NCI-H524 (cell line): ENCODE data around the gene DUS1L.
A peak's percentile ranks its signal among the peaks of the same experiment; 100 is the strongest.

Source experiments
- DNase-seq, 2 experiments: peaks; one replicate each; lab custom pipeline; 2025; lab: John Stamatoyannopoulos, UW

The DUS1L gene

DNA sequence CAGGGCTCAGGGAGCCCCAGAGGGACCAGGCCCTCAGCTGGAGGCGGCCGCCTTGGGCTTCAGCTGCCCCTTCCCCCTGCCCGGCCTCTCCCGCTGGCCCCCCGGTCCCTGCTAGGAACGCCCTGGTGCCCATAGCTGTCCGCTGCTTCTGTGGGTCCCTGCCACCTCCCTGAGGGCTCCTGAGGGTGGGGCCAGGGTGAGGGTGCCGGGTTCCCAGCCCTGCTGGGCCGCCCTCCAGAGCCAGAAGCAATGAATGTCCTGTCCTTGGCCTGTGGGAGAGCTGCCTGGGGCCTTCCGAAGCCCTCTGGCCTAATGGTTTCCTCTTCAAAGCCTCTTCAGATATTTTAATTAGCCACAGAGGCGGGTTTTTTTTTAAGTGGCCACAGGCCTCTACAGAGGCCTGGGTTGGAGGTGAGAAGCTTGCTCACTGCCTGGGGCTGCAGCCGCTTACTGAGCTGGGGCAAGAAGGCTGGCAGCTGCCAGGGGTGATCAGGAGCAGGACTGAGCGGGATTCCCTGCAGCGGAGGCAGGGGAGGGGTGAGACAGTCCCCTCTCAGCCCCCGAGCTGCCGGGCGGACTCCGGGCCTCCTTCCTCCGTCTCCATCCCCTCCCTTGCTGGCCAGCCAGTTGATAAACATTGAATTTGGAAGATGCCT lies 52.8 kb downstream of the DUS1L start:
- DNase-seq, result peak; percentile 37 to 46

DNA sequence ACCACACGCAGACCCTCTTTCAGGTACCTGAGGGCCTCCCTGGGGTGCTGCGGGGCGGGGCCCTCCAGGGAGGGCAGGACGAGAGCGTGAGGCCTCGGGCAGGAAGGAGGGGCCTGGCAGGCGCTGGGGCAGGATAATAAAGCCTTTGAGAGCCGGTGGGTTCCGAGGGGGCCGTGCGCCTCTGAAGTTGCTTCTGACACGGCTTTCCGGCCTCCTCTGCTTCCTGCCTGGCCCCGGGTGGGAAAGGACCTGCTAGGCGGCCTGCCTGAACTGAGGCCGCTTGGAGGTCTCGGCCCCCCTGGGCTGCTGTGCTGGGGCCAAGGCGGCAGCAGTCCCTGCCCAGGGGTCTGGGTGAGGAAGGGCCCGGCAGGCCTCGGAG lies 53.4 kb downstream of the DUS1L start:
- DNase-seq, result no peak

DNA sequence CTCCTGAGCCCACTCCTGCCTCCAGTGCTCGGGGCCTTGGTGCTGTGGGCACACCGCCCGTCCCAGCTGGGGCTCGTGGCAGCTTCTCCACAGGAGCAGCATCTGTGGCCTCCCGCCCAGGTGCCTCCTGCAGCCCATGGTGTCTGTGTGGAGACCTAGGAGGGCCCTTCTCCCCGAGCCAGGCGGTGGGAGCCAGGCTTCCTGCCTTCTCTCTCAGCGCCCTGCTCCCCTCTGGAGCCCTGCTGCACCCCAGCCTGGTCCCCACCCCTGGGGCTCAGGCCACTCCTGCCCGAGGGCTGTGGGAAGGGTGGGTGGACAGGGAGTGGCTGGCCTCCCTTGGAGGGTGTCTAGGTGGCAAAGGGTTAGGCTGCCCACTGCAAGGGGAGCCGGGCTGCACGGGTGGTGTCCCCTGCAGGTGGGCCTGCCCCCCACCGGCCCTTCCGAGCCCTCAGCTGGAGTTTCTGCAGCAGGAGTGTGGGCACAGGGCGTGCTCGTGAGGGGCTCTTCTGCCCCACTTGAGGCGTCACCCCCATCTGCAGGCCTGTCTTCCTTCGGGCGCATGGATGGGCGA lies 53.9 kb downstream of the DUS1L start:
- no peak for DNase-seq

DNA sequence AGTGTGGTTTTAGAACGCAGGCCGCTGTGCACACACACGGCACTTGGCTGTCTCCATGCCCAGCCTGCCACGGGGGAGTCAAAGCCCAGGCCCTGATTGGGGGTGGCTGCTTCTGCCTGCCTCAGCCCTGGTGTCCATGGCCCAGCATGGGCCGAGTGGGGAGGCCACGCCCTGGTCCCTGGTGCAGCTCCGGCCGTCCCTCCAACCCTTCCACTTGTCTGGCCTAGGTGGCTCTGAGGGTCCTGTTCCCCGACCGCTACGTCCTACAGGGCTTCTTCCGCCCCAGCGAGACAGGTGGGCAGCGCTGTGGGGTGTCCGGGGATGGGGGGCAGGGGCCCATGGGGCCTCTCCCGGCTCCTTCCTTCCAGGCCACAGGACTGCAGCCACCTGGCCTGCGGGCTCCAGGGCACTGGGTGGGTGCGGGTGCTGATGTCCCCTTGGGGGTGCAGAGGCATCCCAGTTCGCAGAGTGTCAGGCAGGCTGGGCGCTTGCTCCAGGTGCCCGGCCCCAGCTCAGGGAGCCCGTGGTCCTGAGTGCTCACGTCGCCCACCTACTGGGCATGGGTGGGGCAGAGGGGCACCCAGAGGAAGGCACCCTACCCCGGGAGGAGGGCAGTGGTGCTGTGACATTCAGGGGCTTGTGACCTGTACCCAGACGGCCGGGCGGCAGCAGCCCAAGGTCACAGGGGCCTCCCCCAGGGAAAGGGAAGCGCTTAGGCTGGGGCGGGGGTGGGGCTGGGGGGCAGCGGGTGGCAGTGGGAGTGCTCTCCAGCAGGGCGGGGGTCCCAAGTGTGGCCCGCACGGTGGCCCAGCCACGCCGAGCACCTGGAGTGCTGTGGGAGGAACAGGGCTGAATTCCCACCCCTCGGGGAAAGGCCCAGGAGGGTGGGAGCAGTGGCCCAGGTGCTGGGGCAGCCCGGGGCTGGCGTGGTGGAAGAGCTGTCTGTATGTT lies 54.8 kb downstream of the DUS1L start:
- DNase-seq, result no peak

DNA sequence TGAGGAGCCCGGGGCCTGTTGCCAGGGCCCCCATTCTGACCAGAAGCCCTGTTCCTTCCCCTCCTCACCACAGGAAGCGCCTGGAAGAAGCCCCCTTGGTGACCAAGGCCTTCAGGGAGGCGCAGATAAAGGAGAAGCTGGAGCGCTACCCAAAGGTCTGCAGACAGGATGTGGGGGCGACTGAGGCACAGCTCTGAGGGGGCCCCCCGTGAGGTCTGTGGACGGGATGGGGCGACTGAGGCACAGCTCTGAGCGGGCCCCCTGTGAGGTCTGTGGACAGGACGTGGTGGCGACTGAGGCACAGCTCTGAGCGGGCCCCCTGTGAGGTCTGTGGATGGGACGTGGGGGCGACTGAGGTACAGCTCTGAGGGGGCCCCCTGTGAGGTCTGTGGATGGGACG lies 56.2 kb downstream of the DUS1L start:
- DNase-seq, result no peak

DNA sequence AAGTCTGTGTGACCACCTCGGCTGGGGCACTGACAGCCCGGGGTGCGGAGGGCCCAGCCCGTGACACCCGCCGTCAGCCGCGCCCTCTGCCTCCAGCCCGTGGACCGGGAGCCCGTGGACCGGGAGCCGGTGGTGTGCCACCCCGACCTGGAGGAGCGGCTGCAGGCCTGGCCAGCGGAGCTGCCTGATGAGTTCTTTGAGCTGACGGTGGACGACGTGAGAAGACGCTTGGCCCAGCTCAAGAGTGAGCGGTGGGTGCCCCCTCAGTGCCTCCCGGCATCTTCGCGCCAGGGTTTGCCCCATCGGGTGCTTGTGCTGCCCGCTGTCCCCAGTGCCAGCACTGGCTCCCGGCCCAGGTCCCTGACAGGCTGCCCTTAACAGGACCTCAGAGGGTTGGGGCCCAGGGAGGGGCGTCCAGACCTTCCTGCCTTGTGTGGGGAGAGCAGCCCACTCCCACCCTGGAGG lies 56.6 kb downstream of the DUS1L start:
- DNase-seq, result no peak

DNA sequence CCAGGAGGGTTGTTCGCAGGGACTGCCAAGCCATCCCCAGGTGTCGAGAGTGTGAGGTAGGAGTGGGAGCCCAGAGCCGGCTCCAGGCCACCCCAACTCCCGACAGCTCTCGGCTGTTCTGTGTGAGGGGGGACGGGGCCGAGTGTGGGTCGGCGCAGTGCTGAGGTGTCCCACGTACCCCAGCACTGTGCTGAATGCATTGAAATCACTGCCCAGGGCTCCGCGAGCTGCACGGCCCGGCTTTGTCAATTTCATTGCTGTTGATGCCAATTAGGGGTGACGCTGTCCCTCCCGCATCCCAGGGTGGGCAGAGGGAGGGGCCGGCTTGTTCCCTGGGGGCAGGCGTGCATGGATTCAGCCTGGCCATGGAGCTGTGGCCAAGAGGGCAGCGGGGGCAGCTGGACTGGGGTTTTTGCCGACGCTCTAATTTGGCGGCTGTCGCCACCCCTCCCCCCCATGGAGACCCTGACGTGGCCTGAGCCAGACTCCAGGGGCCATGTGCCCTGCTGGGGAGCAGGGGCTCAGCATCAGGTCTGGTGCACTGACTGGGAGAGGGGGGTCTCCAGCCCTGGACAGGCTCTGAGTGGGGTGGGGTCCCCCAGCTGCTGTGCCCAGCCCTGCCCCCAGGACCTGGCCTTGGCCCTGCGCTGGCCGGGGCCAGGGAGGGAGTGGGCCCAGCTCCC lies 57.2 kb downstream of the DUS1L start:
- DNase-seq, result no peak
